K562 (cell line): ENCODE results near the gene WIPF3.

Source experiments
- BCLAF1 ChIP-seq, 2 experiments: fragments of 450-650 bp in 1 of 2; IDR thresholded peaks; 2 replicates each; pipeline ENCODE4 v1.6.1; 2011 to 2017; ENCODE audit warnings: low read depth in 2 of 2, antibody characterized with exemption in 1 of 2, borderline replicate concordance in 1 of 2, low read length in 1 of 2, mild to moderate bottlenecking in 1 of 2, mixed read lengths in 1 of 2; ENCODE audit not compliant: control insufficient read depth in 1 of 2
- CHD4 ChIP-seq: fragments of 200-600 bp; sonication (generic); IDR thresholded peaks from 3 replicates; pipeline ENCODE4 v1.6.1; 2012; ENCODE audit warnings: low read depth, mild to moderate bottlenecking, mixed read lengths, low read length, inconsistent platforms; ENCODE audit not compliant: insufficient read depth, insufficient replicate concordance, poor library complexity, severe bottlenecking
- FOXA1 ChIP-seq: fragments of 450-650 bp; IDR thresholded peaks from 2 replicates; pipeline ENCODE4 v1.6.1; 2016; ENCODE audit warnings: mild to moderate bottlenecking, borderline replicate concordance
- KDM1A ChIP-seq, 2 experiments: fragments of 450-650 bp; IDR thresholded peaks; 2 replicates each; pipeline ENCODE4 v1.6.1; 2016; ENCODE audit warnings: mild to moderate bottlenecking in 2 of 2
- KDM2B ChIP-seq: fragments of 250-450 bp; sonication (Bioruptor Pico); IDR thresholded peaks from 2 replicates; pipeline ENCODE4 v1.8.0; 2021; ENCODE audit warnings: mild to moderate bottlenecking, moderate library complexity
- NFYB ChIP-seq: IDR thresholded peaks from 2 replicates; pipeline ENCODE4 v1.6.1; 2011; ENCODE audit warnings: mild to moderate bottlenecking, moderate library complexity; ENCODE audit not compliant: insufficient read length; ENCODE audit errors: extremely low read depth
- ZNF785 ChIP-seq: fragments of 250-450 bp; sonication (Bioruptor Pico); IDR thresholded peaks from 2 replicates; pipeline ENCODE4 v1.4.0; 2020; ENCODE audit warnings: mild to moderate bottlenecking
- TF ChIP-seq, protein P1 (sequence below), 3 experiments: IDR thresholded peaks in 2 of 3; conservative IDR thresholded peaks in 1 of 3; 2 replicates each; pipeline ENCODE4 v1.5.1; 2011 to 2012; ENCODE audit warnings: low read length in 3 of 3, mild to moderate bottlenecking in 3 of 3, control low read depth in 2 of 3, improper control_type of control experiment in 1 of 3, inconsistent platforms in 1 of 3, low read depth in 1 of 3, mixed read lengths in 1 of 3, moderate library complexity in 1 of 3; ENCODE audit not compliant: insufficient read depth in 2 of 3
- TF ChIP-seq, protein P2 (sequence below), 2 experiments: IDR thresholded peaks; 2 replicates each; pipeline ENCODE4 v1.6.1; 2012; ENCODE audit warnings: improper control_type of control experiment in 2 of 2, low read depth in 2 of 2, low read length in 2 of 2, borderline replicate concordance in 1 of 2
- TF ChIP-seq, protein P3 (sequence below): sonication (generic); formaldehyde crosslinking; IDR thresholded peaks from 2 replicates; pipeline ENCODE4 v1.5.0; 2020; ENCODE audit warnings: missing genetic modification reagents

DNA sequence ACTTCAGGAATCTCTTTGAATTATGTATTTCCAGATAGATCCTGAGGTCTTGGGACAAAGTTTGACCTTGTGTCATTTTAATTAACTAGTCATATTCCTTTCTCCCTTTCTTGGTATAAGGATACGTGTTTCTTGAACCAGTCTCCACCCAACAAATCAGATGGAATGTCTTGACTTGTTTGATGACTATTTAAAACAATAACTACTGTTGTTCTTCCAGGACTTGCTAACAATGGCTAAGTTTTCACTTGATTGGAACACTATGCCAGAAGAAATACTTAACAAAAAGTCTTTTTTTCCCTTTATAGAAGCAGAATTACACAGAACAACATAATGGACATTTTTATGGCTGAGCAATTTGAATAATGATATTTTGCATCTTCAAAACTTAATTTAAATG is 43.0 kb upstream of the WIPF3 start:
- TF ChIP-seq, protein P1, sequence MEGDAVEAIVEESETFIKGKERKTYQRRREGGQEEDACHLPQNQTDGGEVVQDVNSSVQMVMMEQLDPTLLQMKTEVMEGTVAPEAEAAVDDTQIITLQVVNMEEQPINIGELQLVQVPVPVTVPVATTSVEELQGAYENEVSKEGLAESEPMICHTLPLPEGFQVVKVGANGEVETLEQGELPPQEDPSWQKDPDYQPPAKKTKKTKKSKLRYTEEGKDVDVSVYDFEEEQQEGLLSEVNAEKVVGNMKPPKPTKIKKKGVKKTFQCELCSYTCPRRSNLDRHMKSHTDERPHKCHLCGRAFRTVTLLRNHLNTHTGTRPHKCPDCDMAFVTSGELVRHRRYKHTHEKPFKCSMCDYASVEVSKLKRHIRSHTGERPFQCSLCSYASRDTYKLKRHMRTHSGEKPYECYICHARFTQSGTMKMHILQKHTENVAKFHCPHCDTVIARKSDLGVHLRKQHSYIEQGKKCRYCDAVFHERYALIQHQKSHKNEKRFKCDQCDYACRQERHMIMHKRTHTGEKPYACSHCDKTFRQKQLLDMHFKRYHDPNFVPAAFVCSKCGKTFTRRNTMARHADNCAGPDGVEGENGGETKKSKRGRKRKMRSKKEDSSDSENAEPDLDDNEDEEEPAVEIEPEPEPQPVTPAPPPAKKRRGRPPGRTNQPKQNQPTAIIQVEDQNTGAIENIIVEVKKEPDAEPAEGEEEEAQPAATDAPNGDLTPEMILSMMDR (IDR thresholded peaks at IDR 0.05 in 2 of 3, conservative IDR thresholded peaks at IDR 0.05 in 1 of 3; ENCODE audit: insufficient read depth in 2 of 3, low read depth in 1 of 3, low read length in 3 of 3), result no peak
- no peak for TF ChIP-seq BCLAF1 (IDR thresholded peaks at IDR 0.05; ENCODE audit: borderline replicate concordance in 1 of 2, control insufficient read depth in 1 of 2, low read depth in 2 of 2, low read length in 1 of 2)
- TF ChIP-seq FOXA1, result no peak
- TF ChIP-seq ZNF785 (CRISPR knock-in tag), result no peak
- no peak for TF ChIP-seq KDM1A (IDR thresholded peaks at IDR 0.05)
- no peak for TF ChIP-seq KDM2B (CRISPR knock-in tag)
- TF ChIP-seq NFYB, result no peak
- no peak for TF ChIP-seq CHD4
- TF ChIP-seq, protein P2, sequence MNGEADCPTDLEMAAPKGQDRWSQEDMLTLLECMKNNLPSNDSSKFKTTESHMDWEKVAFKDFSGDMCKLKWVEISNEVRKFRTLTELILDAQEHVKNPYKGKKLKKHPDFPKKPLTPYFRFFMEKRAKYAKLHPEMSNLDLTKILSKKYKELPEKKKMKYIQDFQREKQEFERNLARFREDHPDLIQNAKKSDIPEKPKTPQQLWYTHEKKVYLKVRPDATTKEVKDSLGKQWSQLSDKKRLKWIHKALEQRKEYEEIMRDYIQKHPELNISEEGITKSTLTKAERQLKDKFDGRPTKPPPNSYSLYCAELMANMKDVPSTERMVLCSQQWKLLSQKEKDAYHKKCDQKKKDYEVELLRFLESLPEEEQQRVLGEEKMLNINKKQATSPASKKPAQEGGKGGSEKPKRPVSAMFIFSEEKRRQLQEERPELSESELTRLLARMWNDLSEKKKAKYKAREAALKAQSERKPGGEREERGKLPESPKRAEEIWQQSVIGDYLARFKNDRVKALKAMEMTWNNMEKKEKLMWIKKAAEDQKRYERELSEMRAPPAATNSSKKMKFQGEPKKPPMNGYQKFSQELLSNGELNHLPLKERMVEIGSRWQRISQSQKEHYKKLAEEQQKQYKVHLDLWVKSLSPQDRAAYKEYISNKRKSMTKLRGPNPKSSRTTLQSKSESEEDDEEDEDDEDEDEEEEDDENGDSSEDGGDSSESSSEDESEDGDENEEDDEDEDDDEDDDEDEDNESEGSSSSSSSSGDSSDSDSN (IDR thresholded peaks at IDR 0.05; ENCODE audit: borderline replicate concordance in 1 of 2, low read depth in 2 of 2, low read length in 2 of 2), result no peak
- TF ChIP-seq, protein P3, sequence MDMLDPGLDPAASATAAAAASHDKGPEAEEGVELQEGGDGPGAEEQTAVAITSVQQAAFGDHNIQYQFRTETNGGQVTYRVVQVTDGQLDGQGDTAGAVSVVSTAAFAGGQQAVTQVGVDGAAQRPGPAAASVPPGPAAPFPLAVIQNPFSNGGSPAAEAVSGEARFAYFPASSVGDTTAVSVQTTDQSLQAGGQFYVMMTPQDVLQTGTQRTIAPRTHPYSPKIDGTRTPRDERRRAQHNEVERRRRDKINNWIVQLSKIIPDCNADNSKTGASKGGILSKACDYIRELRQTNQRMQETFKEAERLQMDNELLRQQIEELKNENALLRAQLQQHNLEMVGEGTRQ, result no peak
